Activated naive CD4-positive, alpha-beta T cell treated with Interleukin-2 at 50 U/mL for 16 hours (primary cell): Measurements from ENCODE around the gene ULK1.

Experiments used
- DNase-seq: peaks from one replicate; pipeline ENCODE4 v3.0.0-alpha.2; 2020

The ULK1 gene

GRCh38 chr12:131892711-131893604, 1.5 kb upstream of the ULK1 start:
- no peak for DNase-seq

- DNase-seq: no peak
These were observed 663 bp upstream of the ULK1 start for GRCh38 chr12:131893605-131894312.

GRCh38 chr12:131894981-131895639, 688 bp downstream of the ULK1 start:
- DNase-seq: peak; percentile 27

- DNase-seq: no peak
These were observed 1.2 kb downstream of the ULK1 start for GRCh38 chr12:131895640-131896079.

- DNase-seq: peak; percentile 74
These were observed 1.8 kb downstream of the ULK1 start for GRCh38 chr12:131896080-131896810.

GRCh38 chr12:131896811-131897270, 2.4 kb downstream of the ULK1 start:
- no peak for DNase-seq

- no peak for DNase-seq
These were observed 2.9 kb downstream of the ULK1 start for GRCh38 chr12:131897276-131897675.

- DNase-seq: no peak
These were observed 3.5 kb downstream of the ULK1 start for GRCh38 chr12:131897875-131898274.

- no peak for DNase-seq
These were observed 6.0 kb downstream of the ULK1 start for GRCh38 chr12:131900397-131900796.

- no peak for DNase-seq
These were observed 7.3 kb downstream of the ULK1 start for GRCh38 chr12:131901431-131902331.

GRCh38 chr12:131902332-131903241, 8.2 kb downstream of the ULK1 start:
- no peak for DNase-seq

GRCh38 chr12:131903270-131904255, 9.1 kb downstream of the ULK1 start:
- DNase-seq: no peak

- DNase-seq: no peak
These were observed 9.9 kb downstream of the ULK1 start for GRCh38 chr12:131904346-131904745.

- no peak for DNase-seq
These were observed 10.7 kb downstream of the ULK1 start for GRCh38 chr12:131905081-131905629.

GRCh38 chr12:131905630-131906091, 11.2 kb downstream of the ULK1 start:
- no peak for DNase-seq

GRCh38 chr12:131907379-131908091, 13.1 kb downstream of the ULK1 start:
- no peak for DNase-seq

GRCh38 chr12:131908092-131909080, 14.0 kb downstream of the ULK1 start:
- no peak for DNase-seq
